HepG2 (cell line): ENCODE results near the gene SNHG17.
"Not testable (repeated sequence)": the region's sequence is repeated elsewhere in the genome, so short reads cannot be mapped to it uniquely, and the experiment has no call there.

Source experiments
- BCLAF1 ChIP-seq: fragments of 450-650 bp; IDR thresholded peaks from 2 replicates; pipeline ENCODE4 v1.6.1; 2017; ENCODE audit warnings: mild to moderate bottlenecking
- CEBPZ ChIP-seq: IDR thresholded peaks from 2 replicates; pipeline ENCODE4 v1.6.1; 2012; ENCODE audit warnings: low read length, improper control_type of control experiment
- CTCF ChIP-seq: sonication (generic); formaldehyde crosslinking; IDR thresholded peaks from 2 replicates; pipeline ENCODE4 v1.5.0; 2020; ENCODE audit warnings: mild to moderate bottlenecking, missing genetic modification reagents, moderate library complexity
- ETV5 ChIP-seq: IDR thresholded peaks from 2 replicates; pipeline ENCODE4 v1.6.1; 2018; ENCODE audit warnings: missing biosample characterization, missing genetic modification reagents, inconsistent platforms, borderline replicate concordance
- EZH2 ChIP-seq: conservative IDR thresholded peaks from 2 replicates; pipeline ENCODE4 v1.6.1; 2012; ENCODE audit warnings: mild to moderate bottlenecking, low read depth, low read length, moderate library complexity
- FOSL1 ChIP-seq: sonication (generic); formaldehyde crosslinking; IDR thresholded peaks from 2 replicates; pipeline ENCODE4 v1.9.0; 2021; ENCODE audit warnings: missing genetic modification reagents, borderline replicate concordance
- KDM5B ChIP-seq: sonication (generic); formaldehyde crosslinking; IDR thresholded peaks from 2 replicates; pipeline ENCODE4 v1.4.0; 2020; ENCODE audit warnings: missing genetic modification reagents, mild to moderate bottlenecking, borderline replicate concordance
- MAFF ChIP-seq: IDR thresholded peaks from 2 replicates; pipeline ENCODE4 v1.6.1; 2011; ENCODE audit warnings: low read depth, low read length, improper control_type of control experiment
- MAX ChIP-seq: IDR thresholded peaks from 2 replicates; pipeline ENCODE4 v1.6.1; 2012; ENCODE audit warnings: inconsistent platforms
- SCMH1 ChIP-seq: sonication (generic); formaldehyde crosslinking; IDR thresholded peaks from 2 replicates; pipeline ENCODE4 v1.9.0; 2021; ENCODE audit warnings: missing genetic modification reagents, mild to moderate bottlenecking, borderline replicate concordance
- TCF12 ChIP-seq, 2 experiments: fragments of 450-650 bp in 1 of 2; sonication (generic) in 1 of 2; formaldehyde crosslinking in 1 of 2; IDR thresholded peaks; 2 replicates each; pipeline versions ENCODE4 v1.6.1 to v1.8.0; 2017 to 2022; ENCODE audit warnings: antibody characterized with exemption in 1 of 2, mild to moderate bottlenecking in 1 of 2, missing genetic modification reagents in 1 of 2, moderate library complexity in 1 of 2
- ZBTB33 ChIP-seq: sonication (generic); formaldehyde crosslinking; IDR thresholded peaks from 2 replicates; pipeline ENCODE4 v1.4.0; 2020; ENCODE audit warnings: missing genetic modification reagents
- ZNF274 ChIP-seq: sonication (generic); formaldehyde crosslinking; IDR thresholded peaks from 2 replicates; pipeline ENCODE4 v1.5.1; 2020; ENCODE audit warnings: mild to moderate bottlenecking, missing genetic modification reagents
- ZNF280B ChIP-seq: sonication (generic); formaldehyde crosslinking; IDR thresholded peaks from 2 replicates; pipeline ENCODE4 v1.5.0; 2020; ENCODE audit warnings: missing genetic modification reagents, mild to moderate bottlenecking, borderline replicate concordance

GRCh38 chr20:38460631-38461030 is 25.5 kb upstream of the SNHG17 start:
- not testable (repeated sequence) for TF ChIP-seq TCF12 (IDR thresholded peaks at IDR 0.05); TCF12 (CRISPR knock-in tag; IDR thresholded peaks at IDR 0.05); MAFF; SCMH1 (CRISPR knock-in tag); ZBTB33 (CRISPR knock-in tag); ZNF280B (CRISPR knock-in tag); KDM5B (CRISPR knock-in tag); CTCF (CRISPR knock-in tag); EZH2; ETV5; CEBPZ; MAX; ZNF274 (CRISPR knock-in tag); BCLAF1; FOSL1 (CRISPR knock-in tag)
